D721Med (cell line): ENCODE measurements around the gene C17orf50.

Experiments
- DNase-seq: peaks from one replicate; pipeline ENCODE4 v3.0.0; 2011; ENCODE audit warnings: low spot score; ENCODE audit not compliant: insufficient read length
- FAIRE-seq: peaks from 2 replicates; lab custom pipeline; 2011; peaks lifted over from hg19 to GRCh38; lab: Jason Lieb, UNC
- TF ChIP-seq, protein P1 (sequence below): IDR thresholded peaks from 2 replicates; pipeline ENCODE4 v1.5.1; 2012; ENCODE audit warnings: mild to moderate bottlenecking, control low read depth; ENCODE audit not compliant: insufficient read depth; ENCODE audit errors: missing control alignments

Gene C17orf50

DNA sequence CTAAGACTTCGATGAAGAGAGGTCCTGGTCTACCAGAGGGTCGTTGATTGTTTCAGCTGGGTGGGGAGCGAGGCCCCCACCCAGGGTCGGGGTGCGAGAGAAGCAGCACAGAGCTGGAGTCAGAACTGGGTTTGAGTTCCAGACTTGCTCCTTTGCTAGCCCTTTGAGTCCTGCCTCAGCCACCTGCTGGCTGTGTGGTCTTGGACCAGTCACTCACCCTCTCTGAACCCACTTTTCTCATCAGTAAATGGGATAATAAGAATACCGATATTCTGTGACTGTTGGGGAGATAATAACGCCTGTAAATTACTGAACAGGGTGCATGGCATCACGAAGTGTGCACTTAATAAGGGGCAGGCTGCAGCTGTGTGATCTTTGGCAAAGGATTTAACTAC, 35.2 kb downstream of the C17orf50 start:
- TF ChIP-seq, protein P1, sequence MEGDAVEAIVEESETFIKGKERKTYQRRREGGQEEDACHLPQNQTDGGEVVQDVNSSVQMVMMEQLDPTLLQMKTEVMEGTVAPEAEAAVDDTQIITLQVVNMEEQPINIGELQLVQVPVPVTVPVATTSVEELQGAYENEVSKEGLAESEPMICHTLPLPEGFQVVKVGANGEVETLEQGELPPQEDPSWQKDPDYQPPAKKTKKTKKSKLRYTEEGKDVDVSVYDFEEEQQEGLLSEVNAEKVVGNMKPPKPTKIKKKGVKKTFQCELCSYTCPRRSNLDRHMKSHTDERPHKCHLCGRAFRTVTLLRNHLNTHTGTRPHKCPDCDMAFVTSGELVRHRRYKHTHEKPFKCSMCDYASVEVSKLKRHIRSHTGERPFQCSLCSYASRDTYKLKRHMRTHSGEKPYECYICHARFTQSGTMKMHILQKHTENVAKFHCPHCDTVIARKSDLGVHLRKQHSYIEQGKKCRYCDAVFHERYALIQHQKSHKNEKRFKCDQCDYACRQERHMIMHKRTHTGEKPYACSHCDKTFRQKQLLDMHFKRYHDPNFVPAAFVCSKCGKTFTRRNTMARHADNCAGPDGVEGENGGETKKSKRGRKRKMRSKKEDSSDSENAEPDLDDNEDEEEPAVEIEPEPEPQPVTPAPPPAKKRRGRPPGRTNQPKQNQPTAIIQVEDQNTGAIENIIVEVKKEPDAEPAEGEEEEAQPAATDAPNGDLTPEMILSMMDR: no peak
- FAIRE-seq (no peak), DNase-seq (no peak)

DNA sequence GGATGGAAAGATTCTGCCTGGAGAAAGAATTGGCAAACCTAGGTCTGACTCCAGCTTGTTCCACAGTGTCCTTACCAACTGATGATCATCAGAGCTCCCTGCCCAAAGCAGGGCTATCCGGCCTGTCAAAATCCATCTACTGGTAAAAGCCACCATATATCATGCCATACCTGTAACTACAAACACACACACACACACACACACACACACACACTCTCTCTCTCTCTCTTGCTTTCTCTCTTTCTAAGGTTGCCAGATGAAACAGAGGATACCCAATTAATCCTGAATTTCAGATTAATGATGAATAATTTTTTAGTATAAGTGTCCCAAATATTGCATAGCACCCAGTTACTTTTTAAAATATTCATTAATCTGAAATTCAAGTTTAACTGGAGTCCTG, 36.3 kb downstream of the C17orf50 start:
- no peak for DNase-seq
- no peak for FAIRE-seq
- TF ChIP-seq, protein P1: no peak

DNA sequence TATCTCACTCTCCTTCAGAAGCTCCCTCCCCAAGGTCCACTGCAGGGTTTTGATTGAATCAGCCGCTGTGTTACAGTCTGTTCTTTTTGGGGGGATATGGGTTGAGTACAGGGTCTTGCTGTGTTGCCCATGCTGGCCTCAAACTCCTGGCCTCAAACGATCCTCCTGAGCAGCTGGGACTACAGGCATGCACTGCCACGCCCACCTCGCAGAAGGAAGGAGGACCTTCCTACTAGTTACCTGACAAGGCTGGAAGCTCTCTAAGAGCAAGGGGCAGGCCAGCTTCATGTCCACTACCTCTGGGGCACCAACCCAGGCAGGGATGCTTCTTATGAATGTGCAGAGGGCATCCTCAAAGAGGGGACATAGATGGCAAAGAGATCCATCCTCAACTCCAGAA, 36.7 kb downstream of the C17orf50 start:
- TF ChIP-seq, protein P1: no peak
- DNase-seq (no peak), FAIRE-seq (no peak)

DNA sequence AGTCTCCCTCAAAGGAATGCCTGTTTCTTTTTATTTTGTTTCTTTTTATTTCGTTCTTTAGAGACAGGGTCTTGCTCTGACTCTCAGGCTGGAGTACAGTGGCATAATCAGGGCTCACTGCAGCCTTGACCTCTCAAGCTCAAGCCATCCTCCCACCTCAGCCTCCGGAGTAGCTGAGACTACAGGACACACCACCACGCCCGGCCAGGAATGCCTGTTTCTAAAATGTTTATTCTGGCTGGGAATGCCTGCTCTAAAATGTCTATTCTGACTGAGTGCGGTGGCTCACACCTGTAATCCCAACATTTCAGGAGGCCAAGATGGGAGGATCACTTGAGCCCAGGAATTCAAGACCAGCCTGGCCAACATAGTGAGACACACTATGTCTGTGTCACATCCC, 37.2 kb downstream of the C17orf50 start:
- TF ChIP-seq, protein P1: no peak
- DNase-seq (no peak), FAIRE-seq (no peak)

DNA sequence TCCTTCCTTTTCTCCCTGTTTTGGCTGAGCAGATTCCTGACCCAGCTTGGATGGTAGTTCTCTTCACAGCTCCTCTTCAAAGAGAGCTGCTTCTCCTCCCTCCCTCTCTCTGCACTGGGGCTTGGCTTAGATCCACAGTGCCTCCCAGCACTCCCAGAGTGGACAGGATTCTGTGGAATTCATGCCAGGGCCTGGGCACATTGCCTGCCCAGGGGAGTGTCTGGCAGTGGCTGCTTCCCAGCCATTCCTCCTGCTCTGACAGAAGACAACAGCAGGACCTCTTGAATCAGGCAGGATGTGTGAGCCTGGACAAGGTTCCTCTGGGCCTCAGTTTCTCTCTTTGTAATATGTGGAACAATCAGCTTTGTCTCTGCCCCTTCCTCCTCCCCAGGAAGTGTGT, 39.3 kb downstream of the C17orf50 start:
- no peak for DNase-seq
- TF ChIP-seq, protein P1: no peak
- no peak for FAIRE-seq

DNA sequence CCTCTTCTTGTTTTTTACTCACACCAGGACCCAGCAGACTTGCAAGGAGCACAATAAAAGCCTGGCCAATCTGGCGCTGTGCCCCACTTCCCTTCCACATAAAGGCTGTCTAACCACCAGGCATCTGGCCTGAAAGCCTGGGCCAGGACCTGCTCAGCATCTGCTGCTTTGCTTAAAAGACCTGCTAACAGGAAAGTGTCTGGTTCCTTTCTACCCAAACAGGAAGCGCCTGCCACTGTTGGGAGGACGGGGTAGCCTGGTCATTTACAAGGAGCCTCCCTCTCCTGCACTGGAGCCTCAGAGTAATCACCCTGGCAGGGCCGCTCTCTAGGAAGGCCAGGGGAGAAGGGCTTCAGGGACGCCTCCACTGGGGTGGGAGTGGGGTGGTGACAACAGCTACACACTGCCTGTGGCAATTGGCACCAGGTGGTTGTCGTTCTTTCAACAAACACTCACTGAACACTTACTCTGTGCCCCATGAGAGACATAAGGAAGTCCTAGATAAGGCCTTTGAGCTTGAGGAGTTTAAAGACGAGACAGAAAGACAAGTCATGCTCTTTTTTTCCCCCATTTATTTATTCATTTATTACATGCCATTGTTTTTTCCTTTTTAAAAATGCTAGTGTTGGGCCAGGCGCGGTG, 41.0 kb downstream of the C17orf50 start:
- TF ChIP-seq, protein P1: no peak
- FAIRE-seq: no peak
- no peak for DNase-seq

DNA sequence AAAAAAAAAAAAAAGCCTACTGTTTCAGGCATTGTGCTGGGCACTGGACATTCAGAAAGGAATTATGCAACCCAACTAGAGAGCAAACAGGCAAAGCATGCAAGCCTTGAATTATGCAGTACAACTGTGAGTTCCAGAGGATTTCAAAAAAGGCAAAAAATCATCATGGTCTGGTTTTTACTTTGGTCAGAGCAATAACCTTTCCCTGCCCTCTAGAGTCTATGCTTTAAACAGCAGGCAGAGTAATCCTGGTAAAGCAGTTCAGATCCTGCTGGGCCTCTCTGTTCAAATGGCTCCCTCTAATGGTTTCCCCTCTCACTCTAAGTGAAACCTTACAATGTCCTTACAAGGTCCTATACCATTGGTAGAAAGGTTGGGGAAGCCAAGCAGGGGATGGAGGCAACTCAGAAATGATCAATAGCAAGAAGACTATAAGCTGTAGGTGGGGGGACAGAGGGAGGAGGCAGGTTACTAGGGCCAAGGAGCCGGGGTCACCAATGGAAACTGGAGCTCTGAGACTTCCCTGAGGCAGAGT, 44.0 kb downstream of the C17orf50 start:
- peak; percentile 76 for DNase-seq
- FAIRE-seq: no peak
- TF ChIP-seq, protein P1: peak; percentile 86
